K562 (cell line): ENCODE results near the gene HSD17B12. TPM values are rescaled to one million over a fixed set of nuclear protein-coding genes. Genes with fewer than 3 reads are reported as not detected.

Experiments
- ATAC-seq: fragments of 200-7000 bp; cut with Tn5 transposase; 3 replicates; pipeline ENCODE4 v1.9.1; 2020; ENCODE audit warnings: moderate library complexity
- BruUV-seq: library from RNA; stranded (reverse); fragments of 400-500 nt; replicated peaks from 2 replicates; lab custom pipeline; 2021; lab: Mats Ljungman, UMichigan
- CTCF ChIA-PET: fragments of 300-600 bp; formaldehyde crosslinking; extraction: SDS; loops from one replicate; lab custom pipeline; 2021; ENCODE audit warnings: low intra/inter-chr PET ratio; lab: Yijun Ruan, JAX
- POLR2A ChIA-PET: fragments of 300-600, 350-650 bp; sonication (Branson Sonifier 250); formaldehyde crosslinking; extraction: SDS; loops from one replicate; lab custom pipeline; 2021; ENCODE audit warnings: antibody characterized with exemption, inconsistent platforms; lab: Yijun Ruan, JAX
- DNase-seq, 4 experiments: peaks; one replicate each; pipeline versions ENCODE4 v3.0.0 to v3.0.0-alpha.2; 2011 to 2018; ENCODE audit warnings: low spot score in 3 of 4, mixed read lengths in 3 of 4; ENCODE audit errors: extremely low read depth in 1 of 4
- FAIRE-seq: peaks from 2 replicates; lab custom pipeline; 2011; peaks lifted over from hg19 to GRCh38; lab: Jason Lieb, UNC
- H2AFZ ChIP-seq: 2 replicates; pipeline ENCODE4 v1.6.0; 2011; ENCODE audit warnings: low read depth, low read length, control low read depth, inconsistent platforms
- H3K27ac ChIP-seq: fragments of 200-600 bp; 3 replicates; pipeline ENCODE4 v1.8.0; 2011; ENCODE audit warnings: low read depth, mild to moderate bottlenecking, control low read depth, inconsistent platforms, low read length, moderate library complexity, mixed read lengths; ENCODE audit errors: extremely low read depth
- H3K27me3 ChIP-seq, 2 experiments: fragments of 300-600 bp in 1 of 2; 2 replicates in 1 of 2; 3 replicates in 1 of 2; pipeline versions ENCODE4 v1.6.0 to v1.8.0; 2011; ENCODE audit warnings: inconsistent platforms in 2 of 2, low read length in 2 of 2, mild to moderate bottlenecking in 1 of 2, mixed read lengths in 1 of 2, moderate library complexity in 1 of 2; ENCODE audit not compliant: control insufficient read depth in 2 of 2, insufficient read depth in 2 of 2
- H3K36me3 ChIP-seq: fragments of 300-600 bp; 3 replicates; pipeline ENCODE4 v1.8.0; 2011; ENCODE audit warnings: mild to moderate bottlenecking, low read length, inconsistent platforms; ENCODE audit not compliant: control insufficient read depth, insufficient read depth
- H3K4me1 ChIP-seq, 2 experiments: fragments of 200-600 bp in 1 of 2; replicated peaks in 1 of 2; 2 replicates in 1 of 2; 3 replicates in 1 of 2; pipeline versions ENCODE4 v1.5.1 to v1.8.0; 2011; ENCODE audit warnings: inconsistent platforms in 2 of 2, low read length in 2 of 2, mild to moderate bottlenecking in 1 of 2, mixed read lengths in 1 of 2, moderate library complexity in 1 of 2; ENCODE audit not compliant: control insufficient read depth in 2 of 2, insufficient read depth in 2 of 2
- H3K4me2 ChIP-seq: 2 replicates; pipeline ENCODE4 v1.6.1; 2011; ENCODE audit warnings: low read length, control low read depth, inconsistent platforms, mixed read lengths; ENCODE audit not compliant: insufficient read depth
- H3K4me3 ChIP-seq: fragments of 200-600 bp; sonication (generic), shearing (Covaris generic); 2 replicates; pipeline ENCODE4 v1.5.1; 2016; ENCODE audit warnings: control low read depth, inconsistent platforms
- H3K79me2 ChIP-seq: fragments of 200-600 bp; 3 replicates; pipeline ENCODE4 v1.8.0; 2011; ENCODE audit warnings: low read length, inconsistent platforms; ENCODE audit not compliant: control insufficient read depth, insufficient read depth
- H3K9ac ChIP-seq, 2 experiments: 2 replicates each; pipeline versions ENCODE4 v1.6.0 to v1.6.1; 2011; ENCODE audit warnings: low read depth in 2 of 2, low read length in 2 of 2, control low read depth in 1 of 2, inconsistent platforms in 1 of 2, mild to moderate bottlenecking in 1 of 2, mixed read lengths in 1 of 2; ENCODE audit not compliant: insufficient read depth in 1 of 2
- H3K9me1 ChIP-seq: one replicate; pipeline ENCODE4 v1.6.0; 2011; ENCODE audit warnings: inconsistent platforms, mild to moderate bottlenecking, low read length, moderate library complexity; ENCODE audit not compliant: control insufficient read depth, insufficient read depth
- H3K9me3 ChIP-seq: replicated peaks from 2 replicates; pipeline ENCODE4 v1.5.1; 2011; ENCODE audit warnings: low read depth, low read length, inconsistent platforms; ENCODE audit not compliant: control insufficient read depth, insufficient read depth
- H4K20me1 ChIP-seq: replicated peaks from 2 replicates; pipeline ENCODE4 v1.6.1; 2011; ENCODE audit warnings: low read length, inconsistent platforms, mixed read lengths; ENCODE audit not compliant: control insufficient read depth, insufficient read depth
- C11orf30 ChIP-seq: fragments of 450-650 bp; IDR thresholded peaks from 2 replicates; pipeline ENCODE4 v1.6.1; 2016; ENCODE audit warnings: low read depth, mild to moderate bottlenecking
- MAFF ChIP-seq: IDR thresholded peaks from 2 replicates; pipeline ENCODE4 v1.6.1; 2012; ENCODE audit warnings: low read length, improper control_type of control experiment
- MAFG ChIP-seq: fragments of 450-650 bp; conservative IDR thresholded peaks from 2 replicates; pipeline ENCODE4 v1.6.1; 2016; ENCODE audit warnings: missing genetic modification characterization, missing compliant biosample characterization
- MAFK ChIP-seq: IDR thresholded peaks from 2 replicates; pipeline ENCODE4 v1.6.1; 2011; ENCODE audit warnings: low read length, improper control_type of control experiment
- ZNF316 ChIP-seq: fragments of 450-650 bp; IDR thresholded peaks from 2 replicates; pipeline ENCODE4 v1.6.1; 2016
- ZNF766 ChIP-seq: fragments of 200-800 bp; sonication (Bioruptor generic); conservative IDR thresholded peaks from 2 replicates; pipeline ENCODE4 v1.6.1; 2016; ENCODE audit warnings: missing genetic modification characterization, missing compliant biosample characterization
- WGBS: fragments of 100-300 bp; shearing (Covaris generic); methylation state at CpG from one replicate; pipeline ENCODE4 v1.1.6; 2016; ENCODE audit warnings: low coverage, mixed read lengths; ENCODE audit not compliant: insufficient coverage; ENCODE audit errors: missing lambda C conversion rate; 5-methylcytosine and 5-hydroxymethylcytosine counted together
- in situ Hi-C: fragments of 300-500 bp; cut with MboI; formaldehyde crosslinking; loops from 4 replicates; pipeline ENCODE4 v1.15.0; 2018; ENCODE audit warnings: inconsistent platforms, mixed read lengths
- intact Hi-C: fragments of 100-400 bp; cut with micrococcal nuclease; formaldehyde crosslinking; loops from 2 replicates; pipeline ENCODE4 v1.14.2; 2022
- polyA plus RNA-seq, 8 experiments: library from polyadenylated mRNA; depleted of rRNA in 4 of 8; stranded (reverse) in 5 of 8; unstranded in 3 of 8; fragments of >200 nt; fragmentation: Nextera tagmentation in 2 of 8; fragmentation: Illumina TruSeq in 1 of 8; extraction: Ambion mirVana in 2 of 8; extraction: Trizol in 1 of 8; gene quantifications; 2 replicates each; pipeline versions ENCODE4 v1.2.1 to v1.2.3, GENCODE V29; 2011 to 2014; ENCODE audit warnings: inconsistent platforms in 1 of 8, missing spikeins in 1 of 8
- total RNA-seq, 7 experiments: library from RNA; depleted of rRNA in 6 of 7; stranded (reverse); fragments of >200 nt in 6 of 7; fragmentation: Illumina TruSeq in 2 of 7; extraction: Trizol in 2 of 7; gene quantifications; 2 replicates each; pipeline versions ENCODE4 v1.2.1 to v1.2.3, GENCODE V29; 2011 to 2021; ENCODE audit warnings: low replicate concordance in 1 of 7
- TF ChIP-seq, protein P1 (sequence below): sonication (generic); IDR thresholded peaks from 2 replicates; pipeline ENCODE4 v1.6.1; 2016
- TF ChIP-seq, protein P2 (sequence below): sonication (generic); formaldehyde crosslinking; IDR thresholded peaks from 2 replicates; pipeline ENCODE4 v1.8.0; 2022; ENCODE audit warnings: missing genetic modification reagents, mild to moderate bottlenecking, borderline replicate concordance

The HSD17B12 gene
- total and polyA plus RNA-seq, 9 of the 15 experiments (the other 6 are each of a cell fraction or from before 2014, with no cell fraction given): 9.1 to 34.5 (median 23.3) TPM

DNA sequence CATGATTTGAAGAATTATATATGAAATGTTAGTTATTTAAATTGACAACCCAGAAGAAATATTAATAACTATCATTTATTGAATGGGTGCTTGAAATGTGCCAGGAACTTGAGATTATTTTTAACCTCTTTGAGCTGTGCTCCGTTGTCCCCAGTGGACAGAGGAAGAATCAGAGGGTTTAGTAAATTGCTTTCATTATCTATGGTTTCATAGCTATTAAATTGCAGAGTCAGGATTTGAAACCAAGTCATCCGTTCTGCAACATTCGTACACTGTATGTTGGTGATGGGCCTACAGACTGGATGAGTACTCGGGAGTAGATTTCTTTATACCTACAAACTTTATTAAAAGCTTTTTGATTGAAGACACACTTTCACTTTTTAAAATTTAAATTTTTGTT lies 4.9 kb downstream of the HSD17B12 start:
- no peak overlapping the region for H3K4me2 ChIP-seq
- 0 out of 2 replicates have a peak, but pooled peaks cover 1% of the 10 kb centered on the region for H3K9me3 ChIP-seq
- H3K4me1 ChIP-seq: peaks cover 11 to 41% of the 10 kb centered on the region in 2 experiments
- no peaks in the 10 kb centered on the region for H3K36me3 ChIP-seq
- H3K27me3 ChIP-seq: no peaks in the 10 kb centered on the region
- no peak overlapping the region for H3K4me3 ChIP-seq
- ChIA-PET CTCF (no interaction called here), POLR2A (interaction anchor here (0.9 to 1.2 kb wide), 2 partner anchors 8 to 13 kb away, joined by 3 to 4 read pairs; no protein-coding TSS in a partner anchor)
- DNase-seq (no peak), ATAC-seq (peak; percentile 15; the same call in 1 of the 3 replicates), FAIRE-seq (no peak)
- H3K27ac ChIP-seq: no peak overlapping the region
- peaks cover 41% of the 10 kb centered on the region for H3K79me2 ChIP-seq
- BruUV-seq: no TSS peak
- in situ Hi-C loops: no loop called here
- 31% methylated on average over 4 of the region's 4 CpGs for WGBS
- intact Hi-C loops: loop anchor here (5.0 kb wide), 1 partner anchor 62 kb away; no protein-coding TSS in a partner anchor
- no peaks in the 10 kb centered on the region for H4K20me1 ChIP-seq
- no peak overlapping the region for H2AFZ ChIP-seq
- H3K9ac ChIP-seq: no peak overlapping the region
- no peaks in the 10 kb centered on the region for H3K9me1 ChIP-seq
- peak; percentile 43; the same call in 1 of the 2 replicates for TF ChIP-seq MAFF
- TF ChIP-seq ZNF316: peak; percentile 68
- TF ChIP-seq, protein P1, sequence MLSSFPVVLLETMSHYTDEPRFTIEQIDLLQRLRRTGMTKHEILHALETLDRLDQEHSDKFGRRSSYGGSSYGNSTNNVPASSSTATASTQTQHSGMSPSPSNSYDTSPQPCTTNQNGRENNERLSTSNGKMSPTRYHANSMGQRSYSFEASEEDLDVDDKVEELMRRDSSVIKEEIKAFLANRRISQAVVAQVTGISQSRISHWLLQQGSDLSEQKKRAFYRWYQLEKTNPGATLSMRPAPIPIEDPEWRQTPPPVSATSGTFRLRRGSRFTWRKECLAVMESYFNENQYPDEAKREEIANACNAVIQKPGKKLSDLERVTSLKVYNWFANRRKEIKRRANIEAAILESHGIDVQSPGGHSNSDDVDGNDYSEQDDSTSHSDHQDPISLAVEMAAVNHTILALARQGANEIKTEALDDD: 0 out of 2 replicates have a peak, but pooled peaks have one; percentile 13
- peak; percentile 67 for TF ChIP-seq C11orf30
- TF ChIP-seq MAFG: peak; percentile 61
- TF ChIP-seq, protein P2, sequence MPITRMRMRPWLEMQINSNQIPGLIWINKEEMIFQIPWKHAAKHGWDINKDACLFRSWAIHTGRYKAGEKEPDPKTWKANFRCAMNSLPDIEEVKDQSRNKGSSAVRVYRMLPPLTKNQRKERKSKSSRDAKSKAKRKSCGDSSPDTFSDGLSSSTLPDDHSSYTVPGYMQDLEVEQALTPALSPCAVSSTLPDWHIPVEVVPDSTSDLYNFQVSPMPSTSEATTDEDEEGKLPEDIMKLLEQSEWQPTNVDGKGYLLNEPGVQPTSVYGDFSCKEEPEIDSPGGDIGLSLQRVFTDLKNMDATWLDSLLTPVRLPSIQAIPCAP: no peak
- no peak for TF ChIP-seq ZNF766 (CRISPR knock-in tag)
- TF ChIP-seq MAFK: peak; percentile 37; the same call in 1 of the 2 replicates
